ENCODE data around the gene ANKLE2.
"Not testable (repeated sequence)": the region's sequence is repeated elsewhere in the genome, so short reads cannot be mapped to it uniquely, and the experiment has no call there.

ANKLE2 gene

DNA sequence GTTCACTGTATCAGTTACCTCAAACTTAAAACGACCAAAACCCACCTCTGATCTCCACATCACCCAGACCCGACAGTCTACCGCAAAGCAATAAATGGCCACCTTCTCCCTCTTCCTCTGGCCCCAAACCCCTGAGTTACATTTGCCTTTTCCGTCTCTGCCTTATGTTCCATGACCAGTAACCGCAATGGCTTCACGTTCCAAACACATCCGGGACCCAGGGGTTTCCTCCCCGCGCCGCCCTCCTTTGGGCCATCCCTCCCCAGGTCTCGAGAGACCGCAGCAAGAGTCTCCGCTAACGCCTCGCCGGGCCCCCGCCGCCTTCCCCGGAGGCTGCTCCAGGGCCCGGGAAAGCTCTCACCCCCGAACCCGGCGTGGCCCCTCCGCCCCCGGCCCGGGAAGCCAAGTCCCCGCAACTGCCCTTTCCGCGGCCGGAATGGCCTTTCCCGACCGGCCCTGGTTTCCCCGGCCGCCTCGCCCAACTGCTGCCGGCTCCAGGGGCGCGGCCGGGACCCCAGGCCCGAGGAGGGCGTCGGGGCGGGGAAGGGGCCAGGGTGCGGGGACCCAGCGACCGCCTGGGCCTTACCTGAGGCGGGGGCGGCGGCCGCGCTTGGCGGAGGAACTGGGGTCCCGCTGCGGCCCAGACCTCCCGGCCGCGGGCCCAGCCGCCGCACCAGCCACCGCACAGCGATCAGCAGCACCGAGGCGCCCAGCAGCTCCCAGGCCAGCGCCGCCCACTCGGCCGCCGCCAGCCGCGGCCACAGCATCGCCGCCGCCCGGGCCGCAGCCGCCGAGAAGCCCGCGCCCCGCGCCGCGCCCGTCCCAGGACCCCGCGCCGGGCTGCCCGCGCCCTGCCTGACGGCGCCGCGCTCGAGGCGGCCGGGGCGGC is at the start of gene ANKLE2:
ANKLE2 (minus strand) TSS at position 801 of the 889 bp plus-strand sequence; CDS start at position 767, 34 bp downstream.
- DNase-seq (ENCODE audit: low read depth): peak; percentile 69
- TF ChIP-seq, protein P1, sequence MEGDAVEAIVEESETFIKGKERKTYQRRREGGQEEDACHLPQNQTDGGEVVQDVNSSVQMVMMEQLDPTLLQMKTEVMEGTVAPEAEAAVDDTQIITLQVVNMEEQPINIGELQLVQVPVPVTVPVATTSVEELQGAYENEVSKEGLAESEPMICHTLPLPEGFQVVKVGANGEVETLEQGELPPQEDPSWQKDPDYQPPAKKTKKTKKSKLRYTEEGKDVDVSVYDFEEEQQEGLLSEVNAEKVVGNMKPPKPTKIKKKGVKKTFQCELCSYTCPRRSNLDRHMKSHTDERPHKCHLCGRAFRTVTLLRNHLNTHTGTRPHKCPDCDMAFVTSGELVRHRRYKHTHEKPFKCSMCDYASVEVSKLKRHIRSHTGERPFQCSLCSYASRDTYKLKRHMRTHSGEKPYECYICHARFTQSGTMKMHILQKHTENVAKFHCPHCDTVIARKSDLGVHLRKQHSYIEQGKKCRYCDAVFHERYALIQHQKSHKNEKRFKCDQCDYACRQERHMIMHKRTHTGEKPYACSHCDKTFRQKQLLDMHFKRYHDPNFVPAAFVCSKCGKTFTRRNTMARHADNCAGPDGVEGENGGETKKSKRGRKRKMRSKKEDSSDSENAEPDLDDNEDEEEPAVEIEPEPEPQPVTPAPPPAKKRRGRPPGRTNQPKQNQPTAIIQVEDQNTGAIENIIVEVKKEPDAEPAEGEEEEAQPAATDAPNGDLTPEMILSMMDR (IDR thresholded peaks at IDR 0.05; ENCODE audit: insufficient read depth, low read depth, low read length, missing control alignments): no peak
- peak within 1 kb of the TSS; percentile 83 for H3K4me3 ChIP-seq (ENCODE audit: low read length)

DNA sequence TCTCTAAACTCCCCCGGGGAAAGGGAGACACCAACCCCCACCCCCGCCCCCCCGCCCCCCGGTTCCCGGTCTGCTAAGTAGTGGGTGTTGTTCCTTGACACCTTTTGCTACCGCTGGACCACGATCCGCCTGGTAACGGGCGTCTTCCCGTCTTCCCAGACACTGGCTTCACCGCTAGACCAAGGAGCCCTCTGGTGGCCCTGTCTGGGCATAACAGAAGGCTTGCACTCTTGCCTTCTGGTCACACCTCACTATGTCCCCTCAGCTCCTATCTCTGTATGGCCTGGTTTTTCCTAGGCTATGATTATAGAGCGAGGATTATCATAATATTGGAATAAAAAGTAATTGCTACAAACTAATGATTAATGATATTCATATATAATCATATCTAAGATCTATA is 47.8 kb upstream of the ANKLE2 start:
- TF ChIP-seq, protein P1 (IDR thresholded peaks at IDR 0.05; ENCODE audit: insufficient read depth, low read depth, low read length, missing control alignments): peak; percentile 43
- not testable (repeated sequence) for H3K4me3 ChIP-seq (ENCODE audit: low read length); DNase-seq (ENCODE audit: low read depth)

DNA sequence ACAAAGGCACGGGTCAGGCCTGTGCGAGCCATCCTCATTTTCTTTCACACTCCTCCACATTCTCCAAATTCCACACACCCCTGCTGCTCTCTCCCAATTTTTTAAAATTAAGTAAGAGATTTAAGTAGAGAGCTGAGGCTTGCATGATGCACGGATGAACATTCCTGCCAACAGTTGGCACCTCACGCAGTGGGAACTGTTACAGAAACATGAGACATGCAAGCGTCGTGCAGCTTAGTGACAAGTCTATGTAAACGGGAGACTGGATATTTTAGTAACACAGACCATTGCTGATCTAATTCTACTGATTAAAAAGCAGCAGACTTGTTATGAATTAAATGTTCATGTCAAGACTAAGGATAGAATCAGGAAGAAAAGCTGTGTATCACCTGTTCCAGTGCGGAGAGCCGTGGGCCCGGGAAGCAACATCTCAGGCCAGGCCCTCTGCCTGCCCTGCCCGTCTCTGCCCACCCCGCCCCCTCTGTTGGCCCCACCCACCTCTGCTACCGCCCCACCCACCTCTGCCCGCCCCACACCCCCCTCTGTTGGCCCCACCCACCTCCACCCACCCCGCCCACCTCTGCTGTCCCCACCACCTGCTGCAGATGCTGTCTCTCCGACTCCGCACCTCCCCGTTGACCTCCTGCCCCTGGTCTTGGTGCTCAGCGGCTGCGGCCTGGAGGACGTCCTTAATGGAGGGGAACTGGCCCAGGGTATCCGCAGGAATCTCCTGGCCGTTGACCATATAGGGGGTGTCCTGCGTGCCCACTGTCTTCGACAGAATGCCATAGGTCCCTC is 45.9 kb upstream of the ANKLE2 start:
- DNase-seq (ENCODE audit: low read depth): no peak
- no peak overlapping the region for H3K4me3 ChIP-seq (ENCODE audit: low read length)
- TF ChIP-seq, protein P1 (IDR thresholded peaks at IDR 0.05; ENCODE audit: insufficient read depth, low read depth, low read length, missing control alignments): no peak

DNA sequence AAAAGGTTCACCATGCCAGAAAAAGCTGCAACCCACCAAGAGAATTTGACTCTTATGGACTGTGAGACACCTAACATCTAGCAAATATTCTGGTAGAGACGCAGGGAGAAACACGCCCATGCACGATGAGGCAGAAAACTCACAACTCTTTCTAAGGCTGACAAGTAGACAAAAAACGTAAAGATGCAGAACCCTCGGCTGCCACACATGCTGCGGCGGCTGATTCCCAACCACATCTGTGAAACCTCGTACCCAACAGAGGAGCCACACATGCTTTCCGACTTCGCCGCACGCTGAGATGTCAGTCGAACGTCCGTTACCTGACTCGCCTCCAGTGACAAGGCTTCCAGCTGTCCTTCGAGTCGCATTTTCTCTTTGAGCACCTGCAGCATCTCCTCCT is 45.2 kb upstream of the ANKLE2 start:
- TF ChIP-seq, protein P1 (IDR thresholded peaks at IDR 0.05; ENCODE audit: insufficient read depth, low read depth, low read length, missing control alignments): no peak
- H3K4me3 ChIP-seq (ENCODE audit: low read length): no peak overlapping the region
- DNase-seq (ENCODE audit: low read depth): no peak

DNA sequence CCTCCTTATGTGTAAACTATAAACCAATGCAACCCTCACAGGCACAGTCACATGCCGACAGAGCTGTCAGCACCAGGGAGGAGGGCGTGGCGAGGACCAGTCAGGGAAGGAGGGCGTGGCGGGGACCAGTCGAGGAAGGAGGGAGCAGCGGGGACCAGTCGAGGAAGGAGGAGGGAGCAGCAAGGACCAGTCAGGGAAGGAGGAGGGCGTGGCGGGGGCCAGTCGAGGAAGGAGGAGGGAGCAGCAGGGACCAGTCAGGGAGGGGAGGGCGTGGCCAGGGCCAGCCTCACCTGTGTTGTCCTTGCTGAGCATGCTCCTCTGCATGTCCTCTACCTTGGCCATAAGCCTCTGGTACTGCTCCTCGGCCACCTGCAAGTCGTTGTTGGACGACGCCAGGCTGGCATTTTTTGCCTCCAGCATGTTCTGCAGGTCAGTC is 42.8 kb upstream of the ANKLE2 start:
- no peak overlapping the region for H3K4me3 ChIP-seq (ENCODE audit: low read length)
- TF ChIP-seq, protein P1 (IDR thresholded peaks at IDR 0.05; ENCODE audit: insufficient read depth, low read depth, low read length, missing control alignments): no peak
- peak; percentile 87 for DNase-seq (ENCODE audit: low read depth)

DNA sequence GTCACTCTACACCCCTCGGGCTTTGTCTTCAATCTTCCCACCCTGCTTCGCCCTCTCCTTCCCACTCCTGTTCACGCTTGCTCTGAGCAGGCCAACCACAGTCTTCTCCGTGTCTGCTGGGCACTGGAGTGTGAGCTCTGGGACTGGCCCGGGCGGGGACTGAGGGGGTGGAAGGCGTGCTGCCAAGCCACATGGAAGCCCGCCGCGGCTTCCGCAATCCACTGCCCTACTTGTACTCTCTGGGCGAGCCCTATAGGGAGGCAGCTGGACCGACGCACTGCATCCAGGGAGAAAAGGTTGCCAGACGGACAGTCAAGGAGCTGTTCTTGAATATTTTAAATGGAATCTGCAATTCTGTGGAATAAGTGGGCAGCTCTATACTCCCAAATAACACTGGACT is 42.3 kb upstream of the ANKLE2 start:
- DNase-seq (ENCODE audit: low read depth): peak; percentile 20
- TF ChIP-seq, protein P1 (IDR thresholded peaks at IDR 0.05; ENCODE audit: insufficient read depth, low read depth, low read length, missing control alignments): no peak
- no peak overlapping the region for H3K4me3 ChIP-seq (ENCODE audit: low read length)

All from epithelial cell of esophagus (primary cell).